ENCODE data around the gene AMOTL2.

The AMOTL2 gene

DNA sequence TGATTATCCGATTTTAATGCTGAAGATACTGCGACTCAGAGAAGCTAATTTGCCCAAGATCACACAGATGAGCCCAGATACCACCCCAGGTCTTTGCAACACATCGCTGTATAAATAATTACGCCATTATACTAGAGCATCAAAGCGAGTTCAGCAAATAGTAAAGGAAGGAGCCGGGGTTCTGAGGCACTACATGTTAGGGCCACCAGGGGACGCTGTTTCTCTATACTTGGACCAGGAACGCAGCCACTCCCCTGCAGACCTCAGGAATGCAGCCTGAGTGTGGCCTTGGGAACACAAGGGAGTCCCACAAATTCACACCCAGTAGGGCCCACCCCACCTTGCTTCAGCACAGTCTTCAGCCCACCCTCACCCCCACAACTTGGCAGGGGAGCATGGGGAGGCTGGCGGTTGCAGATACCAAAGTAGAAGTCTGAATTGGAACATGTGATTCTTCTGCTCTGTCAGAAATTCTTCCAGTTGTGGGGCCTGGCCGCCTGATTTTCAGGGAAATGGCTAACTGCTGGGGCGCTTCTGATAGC is 65.8 kb downstream of the AMOTL2 start:
- TF ChIP-seq, protein P1, sequence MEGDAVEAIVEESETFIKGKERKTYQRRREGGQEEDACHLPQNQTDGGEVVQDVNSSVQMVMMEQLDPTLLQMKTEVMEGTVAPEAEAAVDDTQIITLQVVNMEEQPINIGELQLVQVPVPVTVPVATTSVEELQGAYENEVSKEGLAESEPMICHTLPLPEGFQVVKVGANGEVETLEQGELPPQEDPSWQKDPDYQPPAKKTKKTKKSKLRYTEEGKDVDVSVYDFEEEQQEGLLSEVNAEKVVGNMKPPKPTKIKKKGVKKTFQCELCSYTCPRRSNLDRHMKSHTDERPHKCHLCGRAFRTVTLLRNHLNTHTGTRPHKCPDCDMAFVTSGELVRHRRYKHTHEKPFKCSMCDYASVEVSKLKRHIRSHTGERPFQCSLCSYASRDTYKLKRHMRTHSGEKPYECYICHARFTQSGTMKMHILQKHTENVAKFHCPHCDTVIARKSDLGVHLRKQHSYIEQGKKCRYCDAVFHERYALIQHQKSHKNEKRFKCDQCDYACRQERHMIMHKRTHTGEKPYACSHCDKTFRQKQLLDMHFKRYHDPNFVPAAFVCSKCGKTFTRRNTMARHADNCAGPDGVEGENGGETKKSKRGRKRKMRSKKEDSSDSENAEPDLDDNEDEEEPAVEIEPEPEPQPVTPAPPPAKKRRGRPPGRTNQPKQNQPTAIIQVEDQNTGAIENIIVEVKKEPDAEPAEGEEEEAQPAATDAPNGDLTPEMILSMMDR (IDR thresholded peaks at IDR 0.05; ENCODE audit: low read depth, low read length): peak; percentile 99
- DNase-seq (ENCODE audit: extremely low read depth, low read depth): peak; percentile 41

DNA sequence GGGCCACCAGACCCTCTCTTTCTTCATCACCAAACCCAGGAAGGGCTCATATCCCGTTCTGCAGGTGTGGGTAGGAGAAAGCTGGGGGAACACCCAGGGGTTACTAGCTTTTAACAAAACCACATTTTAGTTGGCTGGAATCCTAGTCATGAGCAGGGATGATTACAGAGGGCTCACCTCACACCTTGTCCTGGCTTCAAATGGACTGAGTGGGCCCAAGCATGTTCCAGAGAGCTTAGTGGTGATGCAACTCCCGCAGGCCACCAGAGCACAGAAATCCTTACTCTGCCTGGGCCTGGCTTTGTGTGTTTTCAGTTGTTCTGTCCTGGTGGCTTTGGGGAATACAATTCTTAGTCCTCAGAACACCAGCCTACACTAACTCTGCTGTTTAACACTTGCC is 66.8 kb downstream of the AMOTL2 start:
- no peak for DNase-seq (ENCODE audit: extremely low read depth, low read depth)
- TF ChIP-seq, protein P1 (IDR thresholded peaks at IDR 0.05; ENCODE audit: low read depth, low read length): no peak

DNA sequence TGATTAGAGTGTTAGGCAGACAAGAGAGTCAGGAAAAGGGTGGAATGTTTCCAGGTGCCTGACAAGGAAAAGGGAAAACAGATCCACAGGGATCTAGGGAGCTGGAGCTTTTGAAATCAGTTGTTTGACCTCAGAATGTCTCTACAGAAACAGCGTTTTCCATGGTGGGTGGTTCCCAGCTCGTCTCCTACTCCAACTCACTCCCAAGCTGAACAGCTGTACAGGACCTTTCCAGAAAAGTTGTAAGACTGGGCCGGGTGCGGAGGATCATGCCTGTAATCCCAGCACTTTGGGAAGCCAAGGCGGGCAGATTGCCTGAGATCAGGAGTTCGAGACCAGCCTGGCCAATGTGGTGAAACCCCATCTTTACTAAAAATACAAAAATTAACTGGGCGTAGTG is 67.9 kb downstream of the AMOTL2 start:
- TF ChIP-seq, protein P1 (IDR thresholded peaks at IDR 0.05; ENCODE audit: low read depth, low read length): no peak
- DNase-seq (ENCODE audit: extremely low read depth, low read depth): no peak
